Coronary artery (tissue), 2 donors: ENCODE results near the gene TRAPPC11.

ENCODE experiments used
- DNase-seq: peaks from one replicate; pipeline ENCODE4 v3.0.0-alpha.2; 2017; ENCODE audit warnings: low spot score
- H3K27ac ChIP-seq, 2 donors: fragments of 200-600 bp; sonication (generic); one replicate each; pipeline ENCODE4 v1.5.1; 2016 to 2019
- H3K4me3 ChIP-seq: fragments of 200-600 bp; sonication (generic); 2 replicates; pipeline ENCODE4 v1.5.1; 2016; ENCODE audit warnings: mild to moderate bottlenecking, moderate library complexity
- CTCF ChIP-seq: fragments of 200-600 bp; sonication (generic); IDR thresholded peaks from one replicate; pipeline ENCODE4 v1.5.1; 2019; ENCODE audit warnings: antibody characterized with exemption

TRAPPC11 gene

GRCh38 chr4:183636923-183637322, 22.2 kb upstream of the TRAPPC11 start:
- no peak for TF ChIP-seq CTCF
- DNase-seq: no peak
- peak overlapping the region; percentile 16 to 74 for H3K27ac ChIP-seq
- H3K4me3 ChIP-seq: peak overlapping the region; percentile 48

- Histone ChIP-seq H3K4me3 (no peak overlapping the region), H3K27ac (no peak overlapping the region)
- no peak for TF ChIP-seq CTCF
- DNase-seq: no peak
Measured at GRCh38 chr4:183637461-183637860, 21.6 kb upstream of the TRAPPC11 start.

GRCh38 chr4:183638436-183638835, 20.7 kb upstream of the TRAPPC11 start:
- Histone ChIP-seq H3K4me3 (no peak overlapping the region), H3K27ac (peak overlapping the region; percentile 65 to 69)
- TF ChIP-seq CTCF: no peak
- DNase-seq: no peak

- Histone ChIP-seq H3K27ac (peak overlapping the region; percentile 56 to 69), H3K4me3 (no peak overlapping the region)
- DNase-seq: no peak
- TF ChIP-seq CTCF: no peak
Measured at GRCh38 chr4:183639291-183639690, 19.8 kb upstream of the TRAPPC11 start.

- Histone ChIP-seq H3K4me3 (no peak overlapping the region), H3K27ac (no peak overlapping the region)
- TF ChIP-seq CTCF: no peak
- DNase-seq: no peak
Measured at GRCh38 chr4:183645326-183645725, 13.8 kb upstream of the TRAPPC11 start.

GRCh38 chr4:183657564-183657963, 1.5 kb upstream of the TRAPPC11 start:
- no peak for DNase-seq
- H3K27ac ChIP-seq: no peak overlapping the region
- no peak for TF ChIP-seq CTCF
- peak overlapping the region; percentile 78 for H3K4me3 ChIP-seq

GRCh38 chr4:183658362-183659028, 598 bp upstream of the TRAPPC11 start:
- TF ChIP-seq CTCF: no peak
- DNase-seq: peak; percentile 78
- H3K27ac ChIP-seq: peak overlapping the region; percentile 86 to 96

More at GRCh38 chr4:183658362-183659028, 598 bp upstream of the TRAPPC11 start:
- peak overlapping the region; percentile 78 for H3K4me3 ChIP-seq
